HepG2 (cell line): Measurements from ENCODE around the gene IL21R. TPM values are rescaled to one million over a fixed set of nuclear protein-coding genes. Genes with fewer than 3 reads are reported as not detected.

ENCODE experiments used
- ATAC-seq: fragments of 200-7000 bp; cut with Tn5 transposase; 3 replicates; pipeline ENCODE4 v1.9.1; 2020; ENCODE audit warnings: mild to moderate bottlenecking, moderate library complexity
- BruUV-seq: library from RNA; stranded (reverse); fragments of 400-500 nt; replicated peaks from 2 replicates; lab custom pipeline; 2021; lab: Mats Ljungman, UMichigan
- CTCF ChIA-PET: fragments of 300-600 bp; formaldehyde crosslinking; extraction: SDS; loops from one replicate; lab custom pipeline; 2021; ENCODE audit warnings: low total read pairs, inconsistent platforms, low intra/inter-chr PET ratio; lab: Yijun Ruan, JAX
- POLR2A ChIA-PET: fragments of 350-600 bp; sonication (Branson Sonifier 250); formaldehyde crosslinking; loops from one replicate; lab custom pipeline; 2020; ENCODE audit warnings: antibody characterized with exemption, inconsistent platforms; lab: Yijun Ruan, JAX
- DNase-seq: peaks from one replicate; pipeline ENCODE4 v3.0.0-alpha.2; 2015; ENCODE audit warnings: low spot score
- FAIRE-seq: peaks from 3 replicates; lab custom pipeline; 2011; peaks lifted over from hg19 to GRCh38; lab: Jason Lieb, UNC
- H2AFZ ChIP-seq: one replicate; pipeline ENCODE4 v1.6.1; 2011; ENCODE audit warnings: low read length, inconsistent platforms
- H3K27ac ChIP-seq: fragments of 300-600 bp; 3 replicates; pipeline ENCODE4 v1.8.0; 2011; ENCODE audit warnings: mixed run types, mild to moderate bottlenecking, mixed read lengths, low read length, inconsistent platforms; ENCODE audit not compliant: insufficient read depth; ENCODE audit errors: extremely low read length
- H3K27me3 ChIP-seq, 2 experiments: fragments of 200-600 bp in 1 of 2; 2 replicates in 1 of 2; 3 replicates in 1 of 2; pipeline versions ENCODE4 v1.6.0 to v1.8.0; 2011; ENCODE audit warnings: low read length in 2 of 2, mild to moderate bottlenecking in 2 of 2, moderate library complexity in 2 of 2, inconsistent platforms in 1 of 2; ENCODE audit not compliant: insufficient read depth in 2 of 2, control insufficient read depth in 1 of 2
- H3K36me3 ChIP-seq, 2 experiments: fragments of 200-600 bp in 1 of 2; replicated peaks in 1 of 2; 2 replicates in 1 of 2; 3 replicates in 1 of 2; pipeline versions ENCODE4 v1.5.1 to v1.8.0; 2011; ENCODE audit warnings: low read length in 2 of 2, inconsistent platforms in 1 of 2; ENCODE audit not compliant: insufficient read depth in 2 of 2, control insufficient read depth in 1 of 2
- H3K4me1 ChIP-seq: 2 replicates; pipeline ENCODE4 v1.5.1; 2012; ENCODE audit warnings: low read length, inconsistent platforms; ENCODE audit not compliant: insufficient read depth
- H3K4me2 ChIP-seq: 2 replicates; pipeline ENCODE4 v1.6.0; 2011; ENCODE audit warnings: low read depth, low read length, inconsistent platforms
- H3K4me3 ChIP-seq, 3 experiments: fragments of 200-600 bp in 1 of 3; sonication (generic), shearing (Covaris generic) in 1 of 3; replicated peaks in 1 of 3; 2 replicates each; pipeline ENCODE4 v1.5.1; 2011 to 2016; ENCODE audit warnings: low read length in 3 of 3, inconsistent platforms in 2 of 3, low read depth in 2 of 3, mild to moderate bottlenecking in 2 of 3, control low read depth in 1 of 3, mixed read lengths in 1 of 3; ENCODE audit not compliant: insufficient read depth in 1 of 3
- H3K79me2 ChIP-seq: one replicate; pipeline ENCODE4 v1.6.1; 2011; ENCODE audit warnings: low read length, inconsistent platforms; ENCODE audit not compliant: insufficient read depth
- H3K9ac ChIP-seq: 2 replicates; pipeline ENCODE4 v1.6.0; 2011; ENCODE audit warnings: mild to moderate bottlenecking, low read depth, low read length, inconsistent platforms; ENCODE audit not compliant: insufficient read depth
- H3K9me3 ChIP-seq: 2 replicates; pipeline ENCODE4 v1.5.1; 2012; ENCODE audit warnings: mild to moderate bottlenecking, low read length
- H4K20me1 ChIP-seq: 2 replicates; pipeline ENCODE4 v1.6.0; 2011; ENCODE audit warnings: inconsistent platforms, mild to moderate bottlenecking, low read length, moderate library complexity; ENCODE audit not compliant: insufficient read depth
- CBX1 ChIP-seq: IDR thresholded peaks from one replicate; pipeline ENCODE4 v1.6.1; 2016; ENCODE audit warnings: antibody characterized with exemption, low read depth
- DR1 ChIP-seq: sonication (generic); formaldehyde crosslinking; IDR thresholded peaks from 2 replicates; pipeline ENCODE4 v1.8.0; 2021; ENCODE audit warnings: mild to moderate bottlenecking, missing genetic modification reagents, inconsistent platforms
- FOXK2 ChIP-seq: fragments of 450-650 bp; IDR thresholded peaks from 2 replicates; pipeline ENCODE4 v1.6.1; 2016
- GATA4 ChIP-seq: sonication (generic); IDR thresholded peaks from 2 replicates; pipeline ENCODE4 v1.6.1; 2016; ENCODE audit warnings: antibody characterized with exemption, low read depth, borderline replicate concordance
- KLF6 ChIP-seq: IDR thresholded peaks from 2 replicates; pipeline ENCODE4 v1.8.0; 2016; ENCODE audit warnings: missing biosample characterization, missing genetic modification reagents
- PATZ1 ChIP-seq: sonication (generic); formaldehyde crosslinking; IDR thresholded peaks from 2 replicates; pipeline ENCODE4 v1.4.0; 2020; ENCODE audit warnings: missing genetic modification reagents
- PPARG ChIP-seq: conservative IDR thresholded peaks from 2 replicates; pipeline ENCODE4 v1.6.1; 2016; ENCODE audit warnings: missing biosample characterization, missing genetic modification reagents
- PTBP1 ChIP-seq: fragments of 200-400 bp; formaldehyde crosslinking; IDR thresholded peaks from 2 replicates; pipeline ENCODE4 v1.6.1; 2018; ENCODE audit warnings: low read length, low read depth; ENCODE audit not compliant: poor library complexity, severe bottlenecking
- SIX1 ChIP-seq: sonication (generic); formaldehyde crosslinking; IDR thresholded peaks from 2 replicates; pipeline ENCODE4 v1.4.0; 2020; ENCODE audit warnings: missing genetic modification reagents, borderline replicate concordance
- SOX5 ChIP-seq: IDR thresholded peaks from 2 replicates; pipeline ENCODE4 v1.6.1; 2016; ENCODE audit warnings: borderline replicate concordance
- TAF1 ChIP-seq: sonication (generic); formaldehyde crosslinking; IDR thresholded peaks from 2 replicates; pipeline ENCODE4 v1.4.0; 2020; ENCODE audit warnings: missing genetic modification reagents
- TCF7L2 ChIP-seq: IDR thresholded peaks from 2 replicates; pipeline ENCODE4 v1.6.1; 2011; ENCODE audit warnings: mild to moderate bottlenecking, low read depth, low read length, moderate library complexity
- THYN1 ChIP-seq: sonication (generic); formaldehyde crosslinking; IDR thresholded peaks from 2 replicates; pipeline ENCODE4 v1.8.1; 2023; ENCODE audit warnings: low read depth, mild to moderate bottlenecking, moderate library complexity, missing genetic modification reagents, borderline replicate concordance
- ZBTB21 ChIP-seq: sonication (generic); formaldehyde crosslinking; IDR thresholded peaks from 2 replicates; pipeline ENCODE4 v1.4.0; 2020; ENCODE audit warnings: missing genetic modification reagents
- ZFP36L1 ChIP-seq: sonication (generic); formaldehyde crosslinking; IDR thresholded peaks from 2 replicates; pipeline ENCODE4 v1.8.0; 2022; ENCODE audit warnings: mild to moderate bottlenecking, missing genetic modification reagents, moderate library complexity
- ZNF33A ChIP-seq: sonication (generic); formaldehyde crosslinking; IDR thresholded peaks from 2 replicates; pipeline ENCODE4 v1.5.1; 2020; ENCODE audit warnings: missing genetic modification reagents, mild to moderate bottlenecking, moderate library complexity, borderline replicate concordance
- ZNF350 ChIP-seq: sonication (generic); formaldehyde crosslinking; IDR thresholded peaks from 2 replicates; pipeline ENCODE4 v1.4.0; 2020; ENCODE audit warnings: mild to moderate bottlenecking, low read depth, missing genetic modification reagents, borderline replicate concordance
- ZNF598 ChIP-seq: sonication (generic); formaldehyde crosslinking; IDR thresholded peaks from 2 replicates; pipeline ENCODE4 v1.5.1; 2020; ENCODE audit warnings: mild to moderate bottlenecking, missing genetic modification reagents, borderline replicate concordance
- WGBS: methylation state at CpG from one replicate; pipeline ENCODE4 v1.1.6; 2017; ENCODE audit warnings: low lambda C conversion rate; 5-methylcytosine and 5-hydroxymethylcytosine counted together
- in situ Hi-C: cut with HindIII; loops from 2 replicates; pipeline ENCODE4 v1.10.0; 2017; ENCODE audit warnings: low pct_unique_long_range_greater_than_20kb; ENCODE audit not compliant: extremely low pct_ligation_motif_present
- intact Hi-C: fragments of 100-400 bp; cut with micrococcal nuclease; formaldehyde crosslinking; loops from one replicate; pipeline ENCODE4 v1.10.0; 2022; ENCODE audit not compliant: unreplicated experiment
- polyA plus RNA-seq, 8 experiments: library from polyadenylated mRNA; depleted of rRNA in 3 of 8; stranded (reverse) in 7 of 8; unstranded in 1 of 8; fragments of >200 nt; fragmentation: Illumina TruSeq in 4 of 8; extraction: Trizol in 4 of 8; gene quantifications; 2 replicates each; pipeline versions ENCODE4 v1.2.1 to v1.2.3, GENCODE V29; 2011 to 2016; ENCODE audit warnings: low read depth in 4 of 8, missing spikeins in 1 of 8, mixed read lengths in 1 of 8; ENCODE audit not compliant: insufficient read depth in 1 of 8
- total RNA-seq, 5 experiments: library from RNA; depleted of rRNA; stranded (reverse); fragments of >200 nt; fragmentation: Illumina TruSeq; extraction: Trizol; gene quantifications; 2 replicates each; pipeline ENCODE4 v1.2.3, GENCODE V29; 2016; ENCODE audit warnings: low read depth in 1 of 5
- TF ChIP-seq, protein P1 (sequence below): sonication (generic); formaldehyde crosslinking; IDR thresholded peaks from 2 replicates; pipeline ENCODE4 v1.5.0; 2020; ENCODE audit warnings: missing genetic modification reagents, mild to moderate bottlenecking, borderline replicate concordance
- TF ChIP-seq, protein P2 (sequence below): fragments of 450-650 bp; IDR thresholded peaks from 2 replicates; pipeline ENCODE4 v1.6.1; 2017

The IL21R gene
- total and polyA plus RNA-seq, 2 of the 13 experiments (the other 11 are each of a cell fraction or from before 2014, with no cell fraction given) = 0.49 to 0.64 TPM

DNA sequence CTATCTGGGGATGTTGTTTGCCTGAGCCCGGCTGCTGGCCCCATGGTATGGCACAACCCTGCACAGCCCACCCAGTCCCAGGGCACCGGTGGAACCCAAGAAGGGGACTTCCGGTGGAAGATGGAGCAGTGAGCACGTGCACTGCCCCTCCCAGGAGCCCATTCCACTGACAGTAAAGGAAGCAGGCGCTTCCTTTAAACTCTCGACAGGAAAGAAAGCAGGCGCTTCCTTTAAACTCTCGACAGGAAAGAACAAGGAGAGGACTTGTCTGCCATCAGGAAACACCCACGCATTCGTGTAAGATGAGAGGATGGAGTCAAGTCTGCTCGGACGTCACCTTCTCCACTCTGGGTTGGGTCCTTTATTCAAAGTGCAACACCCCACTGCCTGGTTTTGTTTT lies 53.7 kb downstream of the IL21R start:
- in situ Hi-C loops = loop anchor here (10.0 kb wide), 1 partner anchor 281 kb away; no protein-coding TSS in a partner anchor
- Histone ChIP-seq H3K27me3 (peaks cover 2 to 21% of the 10 kb centered on the region in 2 experiments; a peak in 3 of 5 replicates), H2AFZ (no peak overlapping the region), H3K9ac (no peak overlapping the region), H3K9me3 (no peaks in the 10 kb centered on the region), H3K79me2 (no peaks in the 10 kb centered on the region), H3K4me2 (no peak overlapping the region), H4K20me1 (no peaks in the 10 kb centered on the region), H3K27ac (no peak overlapping the region), H3K36me3 (peaks cover 3 to 11% of the 10 kb centered on the region in 2 experiments; a peak in 3 of 5 replicates), H3K4me1 (no peaks in the 10 kb centered on the region), H3K4me3 (no peak overlapping the region)
- POLR2A ChIA-PET = no interaction called here
- ATAC-seq = no peak
- no peak for FAIRE-seq
- BruUV-seq = no TSS peak
- DNase-seq = no peak
- intact Hi-C loops = loop anchor here (2.0 to 5.0 kb wide), 2 partner anchors 78 to 221 kb away; no protein-coding TSS in a partner anchor
- no peak for TF ChIP-seq ZBTB21
- TF ChIP-seq SOX5 (CRISPR knock-in tag) = no peak
- no peak for TF ChIP-seq ZNF33A (CRISPR knock-in tag)
- no peak for TF ChIP-seq SIX1
- TF ChIP-seq CBX1 = no peak
- TF ChIP-seq PTBP1 = no peak
- TF ChIP-seq ZFP36L1 (CRISPR knock-in tag) = no peak
- no peak for TF ChIP-seq ZNF598 (CRISPR knock-in tag)
- TF ChIP-seq, protein P1, sequence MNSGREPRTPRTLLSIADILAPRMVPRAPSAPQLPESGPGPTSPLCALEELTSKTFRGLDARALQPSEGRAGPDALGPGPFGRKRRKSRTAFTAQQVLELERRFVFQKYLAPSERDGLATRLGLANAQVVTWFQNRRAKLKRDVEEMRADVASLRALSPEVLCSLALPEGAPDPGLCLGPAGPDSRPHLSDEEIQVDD (CRISPR knock-in tag) = no peak
- no peak for TF ChIP-seq DR1 (CRISPR knock-in tag)
- TF ChIP-seq, protein P2, sequence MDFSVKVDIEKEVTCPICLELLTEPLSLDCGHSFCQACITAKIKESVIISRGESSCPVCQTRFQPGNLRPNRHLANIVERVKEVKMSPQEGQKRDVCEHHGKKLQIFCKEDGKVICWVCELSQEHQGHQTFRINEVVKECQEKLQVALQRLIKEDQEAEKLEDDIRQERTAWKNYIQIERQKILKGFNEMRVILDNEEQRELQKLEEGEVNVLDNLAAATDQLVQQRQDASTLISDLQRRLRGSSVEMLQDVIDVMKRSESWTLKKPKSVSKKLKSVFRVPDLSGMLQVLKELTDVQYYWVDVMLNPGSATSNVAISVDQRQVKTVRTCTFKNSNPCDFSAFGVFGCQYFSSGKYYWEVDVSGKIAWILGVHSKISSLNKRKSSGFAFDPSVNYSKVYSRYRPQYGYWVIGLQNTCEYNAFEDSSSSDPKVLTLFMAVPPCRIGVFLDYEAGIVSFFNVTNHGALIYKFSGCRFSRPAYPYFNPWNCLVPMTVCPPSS = no peak
- no peak for TF ChIP-seq THYN1 (CRISPR knock-in tag)
- no peak for TF ChIP-seq KLF6 (CRISPR knock-in tag)
- no peak for TF ChIP-seq FOXK2
- no peak for TF ChIP-seq PPARG (CRISPR knock-in tag)
- no peak for TF ChIP-seq PATZ1
- no peak for TF ChIP-seq TCF7L2
- no peak for TF ChIP-seq GATA4
- no peak for TF ChIP-seq ZNF350 (CRISPR knock-in tag)
- no peak for TF ChIP-seq TAF1 (CRISPR knock-in tag)
- 41% methylated on average over 12 of the region's 12 CpGs for WGBS
- CTCF ChIA-PET = no interaction called here
